ENCODE measurements around the gene FRMD3.

Gene FRMD3

GRCh38 chr9:83431101-83432060 is 106.8 kb downstream of the FRMD3 start:
- no peak for DNase-seq

GRCh38 chr9:83430681-83431080 is 107.5 kb downstream of the FRMD3 start:
- no peak for DNase-seq

- no peak for DNase-seq
Observed at GRCh38 chr9:83429229-83429628, 109.0 kb downstream of the FRMD3 start.

GRCh38 chr9:83425240-83425639 is 113.0 kb downstream of the FRMD3 start:
- DNase-seq: no peak

GRCh38 chr9:83424831-83425230 is 113.4 kb downstream of the FRMD3 start:
- DNase-seq: no peak

GRCh38 chr9:83423815-83424707 is 114.1 kb downstream of the FRMD3 start:
- no peak for DNase-seq

- no peak for DNase-seq
Observed at GRCh38 chr9:83422527-83422926, 115.7 kb downstream of the FRMD3 start.

GRCh38 chr9:83420486-83420885 is 117.7 kb downstream of the FRMD3 start:
- no peak for DNase-seq

GRCh38 chr9:83419961-83420360 is 118.2 kb downstream of the FRMD3 start:
- no peak for DNase-seq

GRCh38 chr9:83418283-83418682 is 119.9 kb downstream of the FRMD3 start:
- no peak for DNase-seq

GRCh38 chr9:83413367-83413766 is 124.8 kb downstream of the FRMD3 start:
- no peak for DNase-seq

- no peak for DNase-seq
Observed at GRCh38 chr9:83410701-83411100, 127.5 kb downstream of the FRMD3 start.

- DNase-seq: no peak
Observed at GRCh38 chr9:83406921-83407320, 131.3 kb downstream of the FRMD3 start.

- DNase-seq: no peak
Observed at GRCh38 chr9:83405759-83406158, 132.4 kb downstream of the FRMD3 start.

- DNase-seq: no peak
Observed at GRCh38 chr9:83403527-83404238, 134.5 kb downstream of the FRMD3 start.

GRCh38 chr9:83401328-83401900 is 136.8 kb downstream of the FRMD3 start:
- no peak for DNase-seq

GRCh38 chr9:83396813-83397212 is 141.4 kb downstream of the FRMD3 start:
- no peak for DNase-seq

- DNase-seq: no peak
Observed at GRCh38 chr9:83396342-83396741, 141.9 kb downstream of the FRMD3 start.

GRCh38 chr9:83392228-83392627 is 146.0 kb downstream of the FRMD3 start:
- no peak for DNase-seq

GRCh38 chr9:83388346-83388745 is 149.9 kb downstream of the FRMD3 start:
- no peak for DNase-seq

- DNase-seq: no peak
Observed at GRCh38 chr9:83387401-83388185, 150.6 kb downstream of the FRMD3 start.

GRCh38 chr9:83385317-83385716 is 152.9 kb downstream of the FRMD3 start:
- no peak for DNase-seq

Data from CD4-positive, alpha-beta T cell treated with Interleukin-6 for 4 hours (primary cell).